GM19455 (cell line): ENCODE data around the gene DNAAF1.
"Not testable (repeated sequence)": the region's sequence is repeated elsewhere in the genome, so short reads cannot be mapped to it uniquely, and the experiment has no call there.

Experiments
- ATAC-seq: cut with Tn5 transposase; IDR thresholded peaks from one replicate; pipeline ENCODE4 v1.9.1; 2021; ENCODE audit not compliant: unreplicated experiment

The DNAAF1 gene

DNA sequence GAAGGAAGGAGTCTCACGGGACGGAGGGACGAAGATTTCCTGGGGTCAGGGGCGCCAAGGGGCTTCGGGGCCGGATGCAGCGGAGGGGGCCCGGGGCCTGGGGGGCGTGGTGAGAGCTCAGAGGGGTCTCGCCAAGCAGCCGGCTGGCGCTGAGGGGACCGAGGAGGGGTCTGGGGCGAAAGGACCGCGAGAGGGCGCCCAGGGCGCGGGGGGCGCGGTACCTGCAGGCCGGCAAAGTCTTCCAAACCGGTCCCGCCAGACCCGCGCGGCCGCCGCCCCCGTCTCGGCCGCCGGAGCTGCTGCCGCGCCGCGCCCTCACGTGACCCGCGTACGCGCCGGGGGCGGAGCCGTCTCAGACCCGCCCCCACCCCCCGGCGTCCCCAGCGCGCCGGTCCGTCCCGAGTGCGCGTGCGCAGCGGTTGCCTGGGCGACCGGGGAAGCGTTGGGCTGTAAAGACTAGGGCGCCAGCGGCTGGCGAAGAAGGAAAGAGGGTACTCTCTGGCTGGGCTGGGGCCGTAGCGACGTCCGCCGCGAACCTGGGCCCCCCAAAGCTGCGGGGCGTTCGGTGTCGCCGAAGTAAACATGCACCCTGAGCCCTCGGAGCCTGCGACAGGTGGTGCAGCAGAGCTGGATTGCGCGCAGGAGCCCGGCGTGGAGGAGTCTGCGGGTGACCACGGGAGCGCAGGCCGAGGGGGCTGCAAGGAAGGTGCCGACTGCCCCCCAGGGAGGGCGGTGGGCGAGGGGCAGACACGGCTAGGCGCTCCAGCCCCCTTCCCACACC lies at the start of gene DNAAF1, which contains the start of gene HSDL1:
DNAAF1 (plus strand) TSS at position 450 of the 781 bp plus-strand sequence; CDS start at position 583, 133 bp downstream.
HSDL1 (minus strand) TSS at position 319 of the 781 bp plus-strand sequence. CDS start 13,856 bp downstream, outside the sequence.
- peak; percentile 76 for ATAC-seq

- ATAC-seq: no peak
Observed at GRCh38 chr16:84095466-84095865, 49.6 kb upstream of the DNAAF1 start.

DNA sequence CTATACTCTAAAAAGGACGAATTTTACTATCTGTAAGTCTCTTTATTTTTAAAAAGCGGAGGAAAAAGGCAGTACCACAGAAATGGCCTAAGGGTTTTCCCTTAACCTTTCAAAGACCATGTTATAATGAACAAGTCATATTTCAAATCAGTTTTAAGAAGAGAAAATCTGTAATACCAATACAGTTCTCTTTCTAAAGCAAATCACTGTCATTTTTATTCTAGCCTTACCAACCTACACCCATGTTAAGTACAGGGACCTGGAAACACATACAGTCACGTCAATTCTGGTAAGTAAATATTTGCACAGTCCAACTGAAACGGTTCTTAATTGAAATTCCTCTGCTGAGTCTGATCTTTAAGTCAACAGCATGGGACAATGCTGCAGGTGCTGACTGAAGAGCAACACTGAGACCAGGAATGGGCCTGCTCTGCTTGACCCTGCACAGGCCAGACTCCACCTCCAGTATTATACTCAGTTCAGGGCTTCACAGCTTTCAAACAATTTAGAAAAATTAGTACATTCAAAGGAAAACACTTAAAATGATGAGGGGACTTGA lies 48.6 kb upstream of the DNAAF1 start:
- ATAC-seq: no peak

DNA sequence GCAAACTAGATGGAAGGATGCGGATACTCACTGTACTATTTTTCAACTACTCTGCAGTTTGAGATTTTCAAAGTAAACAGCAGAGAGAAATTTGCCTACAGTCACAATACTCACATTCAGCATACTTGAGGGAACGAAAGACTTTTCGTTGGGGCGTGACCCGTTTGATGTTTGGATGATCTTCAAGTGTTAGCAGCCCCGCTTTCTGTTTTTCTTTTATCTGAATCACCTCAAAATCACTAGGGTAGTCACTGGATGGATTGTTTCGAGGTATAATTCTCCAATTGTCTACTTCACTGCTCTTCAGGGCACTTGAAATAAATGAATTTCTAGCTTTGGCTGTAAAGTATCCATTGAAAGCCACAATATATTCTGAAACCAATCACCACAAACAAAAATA lies 46.2 kb upstream of the DNAAF1 start:
- no peak for ATAC-seq

DNA sequence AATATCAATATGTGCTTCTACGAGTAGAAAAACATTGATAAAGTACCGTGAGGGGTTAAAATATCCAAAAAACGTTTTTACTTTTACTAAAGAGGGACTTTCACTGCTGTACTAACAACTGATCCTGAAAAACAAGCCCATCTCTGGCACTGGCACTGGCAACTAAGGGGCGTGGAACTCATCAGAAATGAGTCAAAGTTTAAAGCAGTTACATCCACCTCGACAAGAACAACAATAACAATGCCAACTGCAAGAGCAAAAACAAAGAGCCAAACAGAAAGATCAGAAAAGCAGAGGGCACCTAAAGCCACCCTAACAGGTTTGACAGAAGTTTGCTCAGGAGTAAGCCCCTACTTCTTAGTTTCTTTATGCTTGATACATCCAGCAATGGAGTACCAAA lies 41.4 kb upstream of the DNAAF1 start:
- ATAC-seq: no peak

DNA sequence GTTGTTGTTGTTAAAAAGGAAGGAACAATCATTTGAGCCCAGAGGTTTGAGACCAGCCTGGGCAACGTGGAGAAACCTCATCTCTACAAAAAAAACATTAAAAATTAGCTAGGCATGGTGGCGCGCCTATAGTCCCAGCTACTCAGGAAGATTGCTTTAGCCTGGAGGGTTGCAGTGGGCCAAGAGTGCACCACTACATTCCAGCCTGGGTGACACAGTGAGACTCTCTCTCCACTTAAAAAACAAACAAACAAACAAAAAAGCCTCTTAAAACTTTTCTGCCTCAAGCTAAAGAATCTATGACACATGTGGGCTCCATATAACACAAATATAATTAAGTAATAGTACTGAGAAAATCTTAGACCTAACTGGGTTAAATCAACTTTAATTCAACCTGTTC lies 40.9 kb upstream of the DNAAF1 start:
- ATAC-seq: no peak

- ATAC-seq: no peak
Observed at GRCh38 chr16:84105301-84105815, 39.8 kb upstream of the DNAAF1 start.

DNA sequence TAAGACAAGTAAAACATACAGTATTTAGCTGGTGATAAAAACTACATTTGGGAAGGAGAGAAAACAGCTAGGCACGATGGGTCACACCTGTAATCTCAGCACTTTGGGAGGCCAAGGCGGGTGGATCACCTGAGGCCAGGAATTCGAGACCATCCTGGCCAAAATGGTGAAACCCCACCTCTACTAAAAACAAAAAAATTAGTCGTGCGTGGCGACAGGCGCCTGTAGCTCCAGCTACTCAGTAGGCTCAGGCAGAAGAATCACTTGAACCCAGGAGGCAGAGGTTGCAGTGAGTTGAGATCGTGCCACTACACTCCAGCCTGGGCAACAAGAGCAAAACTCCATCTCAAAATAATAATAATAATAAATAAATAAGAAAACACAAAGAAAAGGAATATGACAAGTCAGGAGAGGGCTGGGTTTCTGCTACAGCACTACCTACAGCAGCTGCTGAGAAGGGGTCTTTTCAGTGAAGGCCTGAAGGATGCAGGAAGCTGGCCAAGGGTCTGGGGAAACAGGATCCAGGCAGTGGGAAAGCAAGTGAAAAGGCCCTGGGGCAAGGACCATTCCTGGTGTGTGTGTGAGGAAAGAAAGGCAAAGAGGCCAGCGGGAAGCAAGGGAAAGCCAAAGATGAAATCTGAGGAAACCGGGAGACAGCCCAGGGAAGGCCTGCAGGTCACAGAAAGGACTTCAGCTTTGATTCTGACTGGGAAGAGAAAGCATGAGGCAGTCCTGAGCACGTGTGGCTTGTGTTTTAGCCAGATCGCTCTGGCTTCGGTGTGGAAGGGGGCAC lies 39.0 kb upstream of the DNAAF1 start:
- ATAC-seq: no peak

DNA sequence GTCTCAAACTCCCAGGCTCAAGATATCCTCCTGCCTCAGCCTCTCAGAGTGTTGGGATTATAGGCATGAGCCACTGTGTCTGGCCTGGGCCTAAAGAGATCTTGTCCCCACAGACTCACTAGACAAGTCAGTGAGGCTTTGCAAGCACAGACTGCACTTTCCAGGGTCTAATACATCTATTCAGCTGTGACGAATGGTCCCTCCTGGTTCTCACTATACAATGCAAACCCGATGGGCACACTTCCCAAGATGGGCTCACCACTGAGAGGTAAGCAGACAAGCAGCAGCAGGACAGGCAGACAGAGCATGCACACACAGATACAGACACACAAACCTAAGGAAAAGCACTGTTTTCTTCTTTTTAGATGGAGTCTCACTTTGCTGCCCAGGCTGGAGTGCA lies 37.2 kb upstream of the DNAAF1 start:
- ATAC-seq: no peak

GRCh38 chr16:84109598-84110335 lies 35.3 kb upstream of the DNAAF1 start:
- ATAC-seq: no peak

GRCh38 chr16:84110527-84110926 lies 34.6 kb upstream of the DNAAF1 start:
- no peak for ATAC-seq

- ATAC-seq: no peak
Observed at GRCh38 chr16:84111525-84111924, 33.6 kb upstream of the DNAAF1 start.

DNA sequence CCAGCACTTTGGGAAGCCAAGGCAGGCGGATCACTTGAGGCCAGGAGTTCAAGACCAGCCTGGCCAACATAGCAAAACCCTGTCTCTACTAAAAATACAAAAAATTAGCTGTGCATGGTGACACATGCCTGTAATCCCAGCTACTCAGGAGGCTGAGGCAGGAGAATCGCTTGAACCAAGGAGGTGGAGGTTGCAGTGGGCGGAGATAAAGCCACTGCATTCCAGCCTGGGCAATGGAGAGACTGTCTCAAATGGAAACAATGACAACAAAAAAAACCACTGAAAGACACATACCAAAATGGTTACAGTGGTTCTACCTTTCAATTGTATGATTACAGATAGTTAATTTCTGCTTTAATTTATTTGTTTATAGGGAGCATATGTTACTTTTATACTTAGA lies 33.2 kb upstream of the DNAAF1 start:
- not testable (repeated sequence) for ATAC-seq

- peak; percentile 37 for ATAC-seq
Observed at GRCh38 chr16:84115919-84116719, 29.0 kb upstream of the DNAAF1 start.

DNA sequence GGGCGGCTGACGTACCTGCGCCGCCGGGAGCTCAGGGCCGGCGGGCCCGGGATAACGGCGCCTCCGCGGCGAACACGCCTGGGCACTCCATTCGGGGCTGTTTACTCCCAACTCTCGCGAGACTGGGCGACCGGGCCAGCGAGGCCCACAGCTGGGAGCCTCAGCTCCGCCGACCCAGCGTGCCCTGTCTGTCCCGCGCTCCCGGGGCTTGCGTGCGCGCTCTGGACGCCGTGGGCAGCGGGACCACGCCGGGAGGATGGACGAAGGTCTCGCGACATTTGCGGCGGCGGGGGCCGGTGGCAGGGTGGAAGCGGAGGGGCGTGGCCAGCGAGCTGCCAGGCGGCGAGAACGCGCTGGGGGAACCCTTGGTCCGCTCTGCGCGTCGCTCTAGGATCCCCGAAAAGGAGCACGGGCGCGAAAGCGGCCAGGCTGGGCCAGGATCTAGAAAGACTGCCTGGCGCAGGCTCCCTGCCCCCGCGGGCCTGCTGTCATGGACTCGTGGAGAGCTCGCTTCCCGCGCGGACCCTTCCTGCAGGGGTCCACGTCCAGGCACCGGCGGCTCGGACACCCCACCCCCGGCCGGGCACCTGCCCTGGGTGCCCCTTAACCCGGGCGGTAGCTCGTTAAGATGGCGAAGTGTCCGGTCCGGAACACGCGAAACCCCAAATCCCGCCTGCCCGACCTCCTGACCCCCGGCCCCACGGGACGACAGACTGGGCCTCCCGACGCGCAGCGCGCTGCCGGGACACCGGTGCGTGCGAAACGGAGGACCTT lies 28.2 kb upstream of the DNAAF1 start, which contains the start of gene MBTPS1:
MBTPS1 (minus strand) TSS at position 223 of the 774 bp plus-strand sequence. CDS start 15,159 bp downstream, outside the sequence.
- peak; percentile 88 for ATAC-seq

DNA sequence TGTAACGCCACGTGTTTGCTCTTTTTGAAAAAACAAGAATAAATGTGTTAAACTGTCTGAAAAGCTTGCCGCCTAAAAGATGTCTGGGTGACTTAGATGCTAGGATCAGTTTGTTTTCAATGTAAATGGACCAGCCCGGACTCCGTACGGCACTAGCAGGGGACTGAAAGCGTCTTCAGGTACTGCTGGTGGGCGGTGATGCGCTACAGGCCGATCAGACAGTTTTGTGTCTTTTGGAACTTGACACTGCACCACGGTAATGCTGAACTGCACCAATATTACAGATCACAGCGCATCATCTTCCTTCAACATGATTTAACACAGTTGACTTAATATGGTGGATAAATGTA lies 27.6 kb upstream of the DNAAF1 start:
- ATAC-seq: no peak

DNA sequence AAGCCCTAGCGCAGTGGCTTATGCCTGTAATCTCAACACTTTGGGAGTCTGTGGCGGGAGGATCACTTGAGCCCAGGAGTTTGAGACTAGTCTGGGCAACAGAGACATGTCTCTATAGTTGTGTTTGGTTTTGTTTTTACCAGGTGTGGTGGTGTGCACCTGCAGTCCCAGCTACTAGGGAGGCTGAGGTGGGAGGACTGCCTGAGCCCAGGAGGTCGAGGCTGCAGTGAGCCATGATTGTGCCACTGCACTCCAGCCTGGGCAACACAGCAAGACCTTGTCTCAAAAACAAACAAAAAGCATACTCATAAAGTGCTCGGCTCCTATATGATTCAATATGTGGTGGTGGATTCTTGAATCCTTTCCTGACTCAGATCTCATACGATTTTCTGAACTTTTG lies 26.8 kb upstream of the DNAAF1 start:
- not testable (repeated sequence) for ATAC-seq

GRCh38 chr16:84119368-84119767 lies 25.7 kb upstream of the DNAAF1 start:
- no peak for ATAC-seq

DNA sequence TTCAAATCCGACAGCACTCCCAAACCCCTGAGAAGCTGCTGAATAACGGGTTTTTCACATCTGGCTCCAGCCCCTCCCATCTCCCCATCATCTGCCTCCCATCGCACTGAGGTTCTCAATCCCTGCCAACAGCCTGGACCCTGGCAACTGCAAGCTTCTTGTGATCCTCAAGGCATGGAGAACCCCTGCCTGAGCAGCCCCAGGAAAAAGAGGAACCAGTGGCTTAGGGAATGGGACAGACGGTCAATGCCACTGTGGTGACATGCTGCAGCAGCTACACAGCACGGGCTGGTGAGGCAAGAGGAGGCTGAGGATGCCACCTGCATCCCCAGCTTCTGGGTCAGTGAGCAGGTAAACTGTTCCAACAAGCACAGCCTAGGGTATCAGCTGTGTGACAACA lies 25.1 kb upstream of the DNAAF1 start:
- no peak for ATAC-seq
